BE2C (cell line): ENCODE measurements around the gene TLE2.
A peak's percentile ranks its signal among the peaks of the same experiment; 100 is the strongest.

Experiments used
- DNase-seq: peaks from one replicate; pipeline ENCODE4 v3.0.0-alpha.2; 2020
- H3K27me3 ChIP-seq: fragments of 250-450 bp; sonication (Bioruptor Pico); 2 replicates; pipeline ENCODE4 v1.5.1; 2020; ENCODE audit warnings: mild to moderate bottlenecking
- H3K36me3 ChIP-seq: fragments of 250-450 bp; sonication (Bioruptor Pico); 2 replicates; pipeline ENCODE4 v1.5.1; 2020; ENCODE audit warnings: mild to moderate bottlenecking
- H3K4me1 ChIP-seq: fragments of 250-450 bp; sonication (Bioruptor Pico); 2 replicates; pipeline ENCODE4 v1.5.1; 2020
- H3K4me3 ChIP-seq: 2 replicates; pipeline ENCODE4 v1.5.1; 2011; ENCODE audit warnings: low read depth, low read length
- H3K9me3 ChIP-seq: fragments of 250-450 bp; sonication (Bioruptor Pico); 2 replicates; pipeline ENCODE4 v1.5.1; 2020
- CTCF ChIP-seq: IDR thresholded peaks from 2 replicates; pipeline ENCODE4 v1.5.1; 2012; ENCODE audit warnings: mild to moderate bottlenecking, low read depth, low read length

The TLE2 gene

GRCh38 chr19:2949939-2950285, 79.2 kb downstream of the TLE2 start:
- H3K27me3 ChIP-seq = no peaks in the 10 kb centered on the region
- no peaks in the 10 kb centered on the region for H3K36me3 ChIP-seq
- no peak for TF ChIP-seq CTCF
- peak overlapping the region; percentile 85 for H3K4me3 ChIP-seq
- H3K9me3 ChIP-seq = no peaks in the 10 kb centered on the region
- no peaks in the 10 kb centered on the region; the same call in none of the 2 replicates for H3K4me1 ChIP-seq
- DNase-seq = peak; percentile 72
